Psoas muscle (tissue), 8 donors: ENCODE data around the gene USP5. TPM values are rescaled to one million over a fixed set of nuclear protein-coding genes. Genes with fewer than 3 reads are reported as not detected.
A peak's percentile ranks its signal among the peaks of the same experiment; 100 is the strongest.
"Not testable (repeated sequence)": the region's sequence is repeated elsewhere in the genome, so short reads cannot be mapped to it uniquely, and the experiment has no call there.

Experiments
- ATAC-seq, 4 donors: fragments of 200-7000 bp; cut with Tn5 transposase; one replicate each; pipeline ENCODE4 v1.9.1; 2020; ENCODE audit warnings: moderate library complexity in 3 of 4, mild to moderate bottlenecking in 2 of 4
- DNase-seq, 2 donors: peaks; one replicate each; pipeline ENCODE4 v3.0.0-alpha.2; 2020
- H3K27ac ChIP-seq: fragments of 200-600 bp; one replicate; pipeline ENCODE4 v1.8.0; 2022
- H3K27me3 ChIP-seq, 3 donors: fragments of 200-600 bp in 1 of 3; one replicate each; pipeline versions ENCODE4 v1.6.1 to v1.8.0; 2013 to 2022; ENCODE audit warnings: low read length in 2 of 3, mild to moderate bottlenecking in 2 of 3, moderate library complexity in 1 of 3; ENCODE audit not compliant: insufficient read depth in 3 of 3
- H3K36me3 ChIP-seq, 2 donors: fragments of 200-600 bp in 1 of 2; one replicate each; pipeline versions ENCODE4 v1.6.1 to v1.8.0; 2013 to 2022; ENCODE audit warnings: low read depth in 1 of 2, mild to moderate bottlenecking in 1 of 2, moderate library complexity in 1 of 2; ENCODE audit not compliant: insufficient read depth in 1 of 2
- H3K4me1 ChIP-seq: fragments of 200-600 bp; one replicate; pipeline ENCODE4 v1.8.0; 2022
- H3K4me3 ChIP-seq: fragments of 200-600 bp; one replicate; pipeline ENCODE4 v1.8.0; 2022; ENCODE audit warnings: mild to moderate bottlenecking
- H3K9me3 ChIP-seq: fragments of 200-600 bp; one replicate; pipeline ENCODE4 v1.8.0; 2022
- CTCF ChIP-seq: fragments of 200-600 bp; IDR thresholded peaks from one replicate; pipeline ENCODE4 v1.8.0; 2022; ENCODE audit warnings: antibody characterized with exemption
- WGBS, 3 donors: extraction: QIAGEN DNeasy Blood & Tissue Kit; methylation state at CpG; one replicate each; pipeline versions ENCODE4 v1.1.6 to v1.1.7; 2013; 5-methylcytosine and 5-hydroxymethylcytosine counted together
- intact Hi-C, 2 donors: fragments of 100-400 bp; cut with DNase I; formaldehyde crosslinking; loops; one replicate each; pipeline versions ENCODE4 v1.11.0 to v1.14.2; 2022
- polyA plus RNA-seq, 3 donors: library from polyadenylated mRNA; stranded (reverse); fragments of 200-250 nt; gene quantifications; one replicate each; pipeline ENCODE4 v1.2.3, GENCODE V29; 2013
- total RNA-seq, 4 donors: library from RNA; stranded (reverse); fragmentation: NEBNext Ultra II Directional in 2 of 4; extraction: Animal tissue kit (Norgen Biotek cat#: 25700) in 2 of 4; gene quantifications; one replicate each; pipeline versions ENCODE4 v1.2.1 to v1.2.4, GENCODE V29; 2021 to 2023
- donor health status: healthy with polysubstance abuse.
- donor health status: DM: no; HTN: no; CAD: no; lungs with moderate emphysema.
- donor health status: Bipolar disorder and iron deficiency.
- donor health status: healthy.
- donor health status: DM: yes; HTN: yes; CAD: no.
- donor health status: DM: no; HTN: no; CAD: no.
- donor health status: DM: no; HTN: no; CAD: no.
- donor health status: DM: yes; HTN: yes; CAD: no.

Gene USP5
- total and polyA plus RNA-seq, 7 donors, result 43.1 to 127 (median 98.1) TPM

- DNase-seq (no peak), ATAC-seq (no peak)
- peaks cover 8 to 77% of the 10 kb centered on the region in 2 donors for H3K36me3 ChIP-seq
Measured at GRCh38 chr12:6863586-6864321, 11.8 kb downstream of the USP5 start.

GRCh38 chr12:6865307-6865706 is 13.4 kb downstream of the USP5 start:
- intact Hi-C loops, result loop anchor here in 1 of 2 donors (5.0 to 10.0 kb wide), 2 partner anchors 72 to 249 kb away; no protein-coding TSS in a partner anchor
- H3K36me3 ChIP-seq, result peaks cover 7 to 77% of the 10 kb centered on the region in 2 donors
- 90 to 93% (median 91%) methylated on average over 5 of the region's 5 CpGs for WGBS, 3 donors

More at GRCh38 chr12:6863586-6864321, 11.8 kb downstream of the USP5 start:
- H3K4me3 ChIP-seq, result no peak overlapping the region
- H3K9me3 ChIP-seq, result no peaks in the 10 kb centered on the region
- WGBS, 3 donors, result 92 to 94% (median 94%) methylated on average over 16 of the region's 16 CpGs
- peaks cover 8% of the 10 kb centered on the region for H3K4me1 ChIP-seq
- no peak for TF ChIP-seq CTCF
- intact Hi-C loops, result loop anchor here in 1 of 2 donors (10.0 kb wide), 1 partner anchor 251 kb away; no protein-coding TSS in a partner anchor
- no peak overlapping the region for H3K27ac ChIP-seq
- no peaks in the 10 kb centered on the region for H3K27me3 ChIP-seq

GRCh38 chr12:6866163-6866919 is 14.4 kb downstream of the USP5 start:
- peak overlapping the region; percentile 94 for H3K4me3 ChIP-seq
- TF ChIP-seq CTCF, result no peak
- H3K9me3 ChIP-seq, result no peaks in the 10 kb centered on the region
- peaks cover 7 to 77% of the 10 kb centered on the region in 2 donors for H3K36me3 ChIP-seq
- H3K27me3 ChIP-seq, result no peaks in the 10 kb centered on the region
- intact Hi-C loops, result loop anchor here in 1 of 2 donors (5.0 to 10.0 kb wide), 2 partner anchors 71 to 248 kb away; no protein-coding TSS in a partner anchor
- peaks cover 26% of the 10 kb centered on the region for H3K4me1 ChIP-seq
- DNase-seq (no peak), ATAC-seq (no peak)
- H3K27ac ChIP-seq, result peak overlapping the region; percentile 97
- WGBS, 3 donors, result 71 to 73% (median 72%) methylated on average over 18 to 19 of the region's 19 CpGs

More at GRCh38 chr12:6865307-6865706, 13.4 kb downstream of the USP5 start:
- not testable (repeated sequence) for ATAC-seq, H3K9me3 ChIP-seq, H3K27me3 ChIP-seq, DNase-seq, H3K27ac ChIP-seq, H3K4me3 ChIP-seq
- H3K4me1 ChIP-seq, result peaks cover 21% of the 10 kb centered on the region

- 1 to 3% (median 2%) methylated on average over 27 to 33 of the region's 33 CpGs for WGBS, 3 donors
- Histone ChIP-seq H3K27me3 (no peaks in the 10 kb centered on the region), H3K4me1 (peaks cover 32% of the 10 kb centered on the region), H3K27ac (peak overlapping the region; percentile 97), H3K9me3 (no peaks in the 10 kb centered on the region), H3K36me3 (peaks cover 7 to 74% of the 10 kb centered on the region in 2 donors), H3K4me3 (peak overlapping the region; percentile 94)
- no peak for TF ChIP-seq CTCF
- intact Hi-C loops, result loop anchor here in 1 of 2 donors (5.0 to 10.0 kb wide), 2 partner anchors 70 to 248 kb away; no protein-coding TSS in a partner anchor
- ATAC-seq, result peak; percentile 4 to 35 (median 12)
- no peak for DNase-seq
Measured at GRCh38 chr12:6866920-6867412, 15.0 kb downstream of the USP5 start.
